IPS DF 19.7 (cell line): ENCODE measurements around the gene MFAP2.
"Not testable (repeated sequence)": the region's sequence is repeated elsewhere in the genome, so short reads cannot be mapped to it uniquely, and the experiment has no call there.

ENCODE experiments used
- DNase-seq: peaks from one replicate; pipeline ENCODE4 v3.0.0-alpha.2; 2013; ENCODE audit warnings: low read depth, low spot score

Gene MFAP2

GRCh38 chr1:16979475-16980327, 719 bp downstream of the MFAP2 start:
- no peak for DNase-seq

- no peak for DNase-seq
Observed at GRCh38 chr1:16978567-16979474, 1.6 kb downstream of the MFAP2 start.

DNA sequence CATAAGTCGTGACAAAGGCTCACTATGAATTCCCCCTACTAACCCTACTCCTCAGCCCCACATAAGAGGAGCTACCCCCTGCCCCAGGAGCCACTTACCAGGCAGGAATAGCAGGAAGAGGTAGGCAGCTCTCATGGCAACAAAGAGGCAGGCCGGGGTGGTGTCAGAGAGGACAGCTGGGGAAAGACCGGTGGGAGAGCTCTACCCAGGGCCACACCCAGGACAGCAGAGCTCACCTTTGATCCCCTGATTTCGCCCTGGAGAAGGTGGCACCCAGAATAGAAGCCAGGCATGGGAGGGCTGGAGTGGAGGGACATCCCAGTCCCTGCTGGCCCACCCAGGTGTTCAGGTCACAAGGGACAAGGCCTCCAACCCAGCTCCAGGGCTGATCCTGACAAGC, 2.3 kb downstream of the MFAP2 start:
- DNase-seq, result no peak

DNA sequence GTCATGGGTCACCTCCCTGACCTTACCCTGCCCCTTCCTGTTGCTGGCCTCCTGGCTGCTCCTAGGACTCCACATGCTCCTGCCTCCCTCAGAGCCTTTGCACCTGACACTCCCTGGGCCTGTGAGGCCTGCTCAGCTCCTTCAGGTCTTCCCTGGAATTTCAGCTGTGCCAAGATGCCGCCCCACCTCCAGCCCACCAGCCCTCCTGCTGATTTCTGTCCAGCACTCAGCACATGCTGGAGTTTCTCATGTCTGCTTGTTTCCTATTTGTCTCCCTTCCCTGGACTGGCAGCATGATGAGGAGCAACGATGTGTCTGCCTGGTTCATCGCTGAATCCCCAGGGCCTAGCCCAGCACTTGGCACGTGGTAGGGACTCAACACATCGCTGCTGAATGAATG, 3.0 kb downstream of the MFAP2 start:
- no peak for DNase-seq

DNA sequence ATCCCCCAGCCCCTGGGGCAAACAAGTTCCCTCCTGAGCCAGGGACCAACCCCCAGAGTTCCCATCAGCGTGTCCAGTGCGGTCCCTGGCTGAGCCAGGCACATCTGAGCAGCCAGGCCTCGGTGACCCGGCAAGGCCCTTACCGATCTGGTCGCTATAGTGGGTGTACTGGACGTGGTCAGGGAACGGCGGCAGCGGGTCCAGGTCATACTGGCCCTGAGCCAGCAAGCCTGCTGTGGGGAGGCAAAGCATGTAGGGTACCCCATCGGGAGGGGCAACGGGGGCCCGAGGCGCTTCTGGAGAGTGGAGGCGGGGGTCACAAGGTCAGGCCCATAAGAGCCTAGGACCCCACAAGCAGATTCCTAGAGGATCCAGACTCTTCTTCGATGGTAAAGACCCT, 3.5 kb downstream of the MFAP2 start:
- DNase-seq, result no peak

- no peak for DNase-seq
Observed at GRCh38 chr1:16975838-16976237, 4.6 kb downstream of the MFAP2 start.

GRCh38 chr1:16975211-16975610, 5.2 kb downstream of the MFAP2 start:
- DNase-seq, result no peak

DNA sequence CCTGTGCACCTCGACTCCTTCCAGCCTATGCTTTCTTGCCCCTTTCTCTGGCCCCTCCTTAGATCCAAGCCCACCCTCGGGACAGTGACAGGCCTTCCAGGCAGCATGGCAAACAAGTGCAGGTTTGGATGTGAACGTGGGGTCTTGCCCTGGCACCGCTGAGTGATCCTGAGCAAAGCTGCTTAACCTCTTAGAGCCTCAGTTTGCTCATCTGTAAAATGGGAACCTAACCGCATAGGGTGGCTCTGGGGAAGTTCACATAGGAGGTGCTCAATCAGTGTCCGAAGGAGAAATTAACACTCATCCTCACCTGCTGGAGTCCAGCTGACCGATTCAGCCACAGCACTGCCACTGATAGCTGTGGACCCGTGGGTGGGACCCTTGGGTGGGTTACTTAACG, 7.2 kb downstream of the MFAP2 start:
- DNase-seq, result no peak

- no peak for DNase-seq
Observed at GRCh38 chr1:16972189-16972895, 8.1 kb downstream of the MFAP2 start.

- no peak for DNase-seq
Observed at GRCh38 chr1:16971341-16972188, 8.9 kb downstream of the MFAP2 start.

DNA sequence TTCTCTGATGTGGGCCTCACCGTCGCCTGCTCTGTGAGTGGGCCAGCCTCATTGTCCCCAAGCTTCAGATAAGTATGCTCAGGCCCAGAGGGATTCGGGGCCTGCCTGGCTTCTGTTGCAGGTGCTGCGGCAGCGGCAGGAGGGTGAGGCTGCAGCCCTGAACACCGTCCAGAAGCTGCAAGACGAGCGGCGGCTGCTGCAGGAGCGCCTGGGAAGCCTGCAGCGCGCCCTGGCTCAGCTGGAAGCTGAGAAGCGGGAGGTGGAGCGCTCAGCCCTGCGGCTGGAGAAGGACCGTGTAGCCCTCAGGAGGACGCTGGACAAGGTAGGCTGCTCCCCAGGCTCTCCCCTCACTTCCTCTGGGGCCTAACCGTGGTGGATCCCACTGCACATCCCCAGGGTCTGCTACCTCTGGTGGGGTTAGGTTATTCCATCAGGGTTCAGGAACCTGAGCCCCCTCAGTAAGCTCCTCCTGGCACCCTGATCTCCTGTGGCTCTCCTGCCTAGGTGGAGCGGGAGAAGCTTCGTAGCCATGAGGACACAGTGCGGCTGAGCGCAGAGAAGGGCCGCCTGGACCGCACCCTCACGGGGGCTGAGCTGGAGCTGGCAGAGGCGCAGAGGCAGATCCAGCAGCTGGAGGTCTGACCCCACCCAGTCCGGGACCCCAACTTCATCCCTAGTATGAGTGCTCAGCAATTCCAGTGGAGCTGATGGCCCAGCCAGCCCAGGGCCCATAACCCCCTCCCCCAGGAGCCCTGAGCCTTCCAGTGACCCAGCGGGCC, 10.1 kb downstream of the MFAP2 start:
- DNase-seq, result no peak

DNA sequence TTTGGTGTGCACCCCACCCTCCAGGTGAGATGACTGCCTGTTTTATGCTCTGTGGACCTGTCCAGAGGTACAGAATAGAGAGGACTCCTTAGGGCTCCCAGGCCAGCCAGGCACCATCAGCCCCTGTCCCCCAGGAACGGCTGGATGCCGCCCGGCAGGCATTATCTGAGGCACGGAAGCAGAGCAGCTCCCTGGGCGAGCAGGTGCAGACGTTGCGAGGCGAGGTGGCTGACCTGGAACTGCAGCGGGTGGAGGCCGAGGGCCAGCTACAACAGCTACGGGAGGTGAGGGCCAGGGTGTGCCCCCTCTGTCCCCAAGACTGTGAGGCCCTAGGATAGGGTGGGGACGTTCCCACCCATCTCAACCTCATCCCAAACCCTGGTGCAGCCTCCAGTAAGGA, 10.8 kb downstream of the MFAP2 start:
- DNase-seq, result no peak

DNA sequence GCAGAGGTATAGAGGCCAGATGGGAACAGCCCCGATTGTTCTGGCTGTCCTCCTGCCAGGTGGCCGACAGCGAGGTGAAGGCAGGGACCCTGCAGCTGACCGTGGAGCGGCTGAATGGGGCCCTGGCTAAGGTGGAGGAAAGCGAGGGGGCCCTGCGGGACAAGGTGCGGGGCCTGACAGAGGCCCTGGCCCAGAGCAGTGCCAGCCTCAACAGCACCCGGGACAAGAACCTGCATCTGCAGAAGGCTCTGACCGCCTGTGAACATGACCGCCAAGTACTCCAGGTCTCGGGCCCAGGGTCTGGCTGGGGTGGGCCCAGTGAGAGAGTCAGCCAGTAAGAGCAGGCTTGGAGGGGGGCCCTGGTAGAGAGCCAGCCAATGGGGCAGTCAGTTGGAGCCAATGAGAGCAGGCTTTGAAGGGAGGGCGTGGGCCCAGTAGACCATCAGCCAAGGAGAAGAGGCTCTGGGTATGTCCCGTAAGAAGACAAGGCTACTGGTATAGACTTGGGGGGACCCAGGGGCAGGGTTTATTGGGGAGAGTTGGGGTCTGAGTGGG, 11.3 kb downstream of the MFAP2 start:
- no peak for DNase-seq

DNA sequence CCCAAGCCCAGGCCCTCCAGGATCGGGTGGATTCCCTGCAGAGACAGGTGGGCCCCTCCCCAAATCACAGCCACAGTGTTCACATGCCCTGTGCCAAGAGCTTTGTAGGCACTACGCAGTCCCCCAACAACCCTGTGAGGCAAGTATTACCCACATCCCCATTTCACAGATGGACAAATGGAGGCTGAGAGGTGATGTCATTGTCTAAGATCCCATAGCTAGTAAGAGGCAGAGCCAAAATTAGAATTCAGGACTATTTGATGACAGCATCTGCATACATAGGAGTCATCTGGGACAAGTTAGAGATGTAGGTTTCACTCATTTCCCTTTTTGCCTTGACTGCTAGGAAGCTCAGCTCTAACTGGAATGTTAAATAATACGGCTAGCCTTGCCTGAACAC, 12.0 kb downstream of the MFAP2 start:
- no peak for DNase-seq

DNA sequence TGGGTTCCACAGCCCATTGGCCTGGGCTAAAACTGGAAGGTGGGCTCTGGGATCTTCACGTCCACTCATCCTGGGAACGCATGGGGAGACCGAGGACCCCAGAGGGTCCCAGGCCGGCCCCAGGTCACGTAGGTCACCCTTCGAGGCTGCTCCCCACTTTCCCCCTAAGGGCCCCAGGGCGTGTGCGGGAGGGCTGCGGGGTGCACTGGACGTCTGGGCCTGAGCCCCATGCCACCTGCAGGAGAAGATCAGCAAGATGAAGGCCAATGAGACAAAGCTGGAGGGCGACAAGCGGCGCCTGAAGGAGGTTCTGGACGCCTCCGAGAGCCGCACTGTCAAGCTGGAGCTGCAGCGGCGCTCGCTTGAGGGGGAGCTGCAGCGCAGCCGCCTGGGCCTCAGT, 12.5 kb downstream of the MFAP2 start:
- DNase-seq, result no peak

DNA sequence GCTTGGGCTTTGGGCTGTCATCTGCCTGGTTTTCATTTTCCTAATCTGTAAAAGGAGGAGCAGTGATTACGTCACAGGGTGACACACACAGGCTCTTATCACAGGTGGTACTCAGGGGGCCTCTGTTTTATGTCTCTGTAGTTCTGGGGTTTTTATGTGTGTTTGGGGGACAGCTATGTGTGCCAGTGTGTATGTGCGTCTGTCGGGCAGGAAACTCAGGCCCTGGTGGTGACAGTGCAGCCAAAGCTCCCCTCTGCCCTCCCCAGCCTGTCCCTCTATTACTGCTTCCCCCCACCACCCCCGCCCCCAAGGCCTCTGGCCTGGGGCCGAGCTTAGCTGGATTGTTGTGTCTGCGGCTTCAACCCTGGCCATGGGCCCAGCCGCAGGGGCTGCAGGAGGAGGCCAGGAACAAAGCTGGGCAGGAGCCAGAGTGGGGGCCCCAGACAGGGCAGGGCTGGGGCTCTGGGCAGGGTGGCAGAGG, 13.3 kb downstream of the MFAP2 start:
- no peak for DNase-seq

DNA sequence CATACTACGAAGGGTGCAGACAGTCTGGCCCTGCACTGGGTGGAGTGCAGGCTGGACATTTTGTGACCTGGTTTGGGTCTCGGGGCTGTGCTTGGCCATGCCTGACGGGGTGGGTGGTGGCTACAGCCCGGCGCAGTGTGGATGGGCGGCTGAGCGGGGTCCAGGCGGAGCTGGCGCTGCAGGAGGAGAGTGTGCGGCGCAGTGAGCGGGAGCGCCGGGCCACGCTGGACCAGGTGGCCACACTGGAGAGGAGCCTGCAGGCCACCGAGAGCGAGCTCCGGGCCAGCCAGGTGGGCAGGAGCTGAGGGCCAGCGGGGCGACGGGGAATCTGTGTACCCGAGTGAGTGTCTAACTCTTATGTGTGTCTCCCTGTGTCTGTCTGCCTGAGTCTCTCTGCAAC, 14.1 kb downstream of the MFAP2 start:
- no peak for DNase-seq

GRCh38 chr1:16965486-16966067, 14.8 kb downstream of the MFAP2 start:
- DNase-seq, result no peak

GRCh38 chr1:16964169-16964568, 16.3 kb downstream of the MFAP2 start:
- not testable (repeated sequence) for DNase-seq
